Activated CD4-positive, alpha-beta T cell treated with anti-CD3 and anti-CD28 coated beads, Interleukin-2, Interleukin-6, amounts not matched to agents 100 ng/mL and 50 ng/mL, durations not matched to agents 16 hours and 8 hours (primary cell): ENCODE results near the gene CDC23.

ENCODE experiments used
- DNase-seq: peaks from one replicate; pipeline ENCODE4 v3.0.0-alpha.2; 2020

CDC23 gene

GRCh38 chr5:138139781-138140090 lies 73.4 kb downstream of the CDC23 start:
- no peak for DNase-seq

- DNase-seq: peak; percentile 7
Observed at GRCh38 chr5:138138949-138139780, 74.0 kb downstream of the CDC23 start, which contains the start of gene NME5. NME5 (minus strand) TSS chr5:138139428; CDS start chr5:138138780, 648 bp downstream.
